T-helper 1 cell treated with Interleukin-12 subunit alpha and Interleukin-12 subunit beta and Interleukin-4 antibody, amounts not matched to agents 30 μg/mL and 1 μg/mL, for 36 hours (primary cell): Measurements from ENCODE around the gene LILRB5.
A peak's percentile ranks its signal among the peaks of the same experiment; 100 is the strongest.

ENCODE experiments used
- H3K27ac Mint-ChIP-seq: one replicate; pipeline ENCODE4 v1.8.0; 2021; ENCODE audit warnings: mild to moderate bottlenecking, mixed read lengths
- H3K27me3 Mint-ChIP-seq: one replicate; pipeline ENCODE4 v1.8.0; 2021; ENCODE audit warnings: low read depth, mixed read lengths
- H3K36me3 Mint-ChIP-seq: one replicate; pipeline ENCODE4 v1.8.0; 2021; ENCODE audit warnings: low read depth, mixed read lengths
- H3K4me1 Mint-ChIP-seq: one replicate; pipeline ENCODE4 v1.8.0; 2021; ENCODE audit warnings: low read depth, mixed read lengths
- H3K4me3 Mint-ChIP-seq: one replicate; pipeline ENCODE4 v1.8.0; 2021; ENCODE audit warnings: mild to moderate bottlenecking, moderate library complexity, mixed read lengths
- H3K9me3 Mint-ChIP-seq: one replicate; pipeline ENCODE4 v1.8.0; 2021; ENCODE audit warnings: mixed read lengths

Gene LILRB5

GRCh38 chr19:54206030-54206830 is 50.8 kb downstream of the LILRB5 start:
- no peaks in the 10 kb centered on the region for H3K27me3 Mint-ChIP-seq
- H3K4me1 Mint-ChIP-seq = peaks cover 67% of the 10 kb centered on the region
- H3K9me3 Mint-ChIP-seq = no peaks in the 10 kb centered on the region
- peak overlapping the region; percentile 65 for H3K4me3 Mint-ChIP-seq
- H3K27ac Mint-ChIP-seq = no peak overlapping the region
- H3K36me3 Mint-ChIP-seq = peaks cover 73% of the 10 kb centered on the region

DNA sequence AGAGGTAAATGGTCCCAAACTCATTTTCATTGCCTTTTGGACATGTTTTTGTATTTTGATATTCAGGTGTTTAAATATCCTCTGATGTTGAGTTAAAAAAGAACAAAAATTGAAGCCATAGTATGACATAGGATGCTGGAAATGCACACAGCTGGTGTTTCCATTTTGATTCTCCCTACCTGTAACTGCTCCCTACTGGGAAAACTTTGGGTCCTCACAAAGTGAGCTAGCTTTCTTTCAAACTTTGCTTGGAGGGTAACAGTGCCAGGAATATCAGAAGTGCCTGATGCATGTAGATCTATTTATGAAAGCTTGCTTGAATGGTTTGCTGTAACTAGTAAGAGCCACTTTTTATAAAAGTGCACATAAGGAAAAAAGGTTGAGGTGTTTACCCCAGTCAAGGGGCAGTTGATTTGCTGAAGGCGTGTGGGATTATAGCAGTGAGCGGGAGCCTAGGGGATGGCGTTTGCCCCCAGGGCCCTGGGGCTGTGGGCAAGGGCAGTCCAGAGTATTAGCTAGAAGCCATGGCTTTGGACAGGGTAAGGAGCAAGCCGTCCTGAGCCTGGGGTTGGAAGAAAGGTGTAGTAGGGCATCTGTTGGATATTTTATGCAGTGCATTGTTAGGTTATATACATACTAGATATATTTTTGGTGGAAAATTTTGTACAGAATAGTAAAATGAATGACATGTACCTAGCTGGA is 52.2 kb downstream of the LILRB5 start:
- Mint-ChIP-seq H3K27me3 (no peaks in the 10 kb centered on the region), H3K4me1 (peaks cover 55% of the 10 kb centered on the region), H3K27ac (peak overlapping the region; percentile 1), H3K36me3 (peaks cover 70% of the 10 kb centered on the region), H3K4me3 (peak overlapping the region; percentile 2), H3K9me3 (no peaks in the 10 kb centered on the region)

DNA sequence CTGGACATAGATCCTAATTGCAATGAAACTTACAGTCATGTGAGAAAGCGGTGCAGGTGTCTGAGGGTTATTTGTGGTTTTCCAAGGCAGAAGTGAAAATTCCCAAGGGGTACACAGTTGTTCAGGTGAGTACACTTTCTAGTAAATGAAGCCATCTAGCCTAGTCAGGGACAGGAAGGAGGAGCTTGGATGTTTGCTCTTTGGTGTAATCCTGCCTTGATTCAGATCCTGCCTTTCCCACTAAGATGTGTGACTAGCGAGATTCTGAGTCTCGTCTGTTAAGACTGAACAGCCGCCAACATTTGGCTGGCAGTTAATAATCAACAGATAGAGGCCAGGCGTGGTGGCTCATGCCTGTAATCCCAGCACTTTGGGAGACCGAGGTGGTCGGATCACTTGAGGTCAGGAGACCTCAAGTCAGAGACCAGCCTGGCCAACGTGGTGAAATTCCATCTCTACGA is 53.9 kb downstream of the LILRB5 start:
- Mint-ChIP-seq H3K27ac (no peak overlapping the region), H3K4me3 (peak overlapping the region; percentile 97), H3K4me1 (peaks cover 54% of the 10 kb centered on the region), H3K9me3 (no peaks in the 10 kb centered on the region), H3K36me3 (peaks cover 65% of the 10 kb centered on the region), H3K27me3 (no peaks in the 10 kb centered on the region)

- Mint-ChIP-seq H3K9me3 (no peaks in the 10 kb centered on the region), H3K27ac (peak overlapping the region; percentile 49), H3K4me1 (peaks cover 43% of the 10 kb centered on the region), H3K36me3 (peaks cover 53% of the 10 kb centered on the region), H3K4me3 (peak overlapping the region; percentile 97), H3K27me3 (no peaks in the 10 kb centered on the region)
Observed at GRCh38 chr19:54201980-54202379, 55.1 kb downstream of the LILRB5 start.

- Mint-ChIP-seq H3K9me3 (no peaks in the 10 kb centered on the region), H3K4me3 (peak overlapping the region; percentile 97), H3K36me3 (peaks cover 46% of the 10 kb centered on the region), H3K27ac (peak overlapping the region; percentile 95), H3K4me1 (peaks cover 41% of the 10 kb centered on the region), H3K27me3 (no peaks in the 10 kb centered on the region)
Observed at GRCh38 chr19:54201172-54201701, 55.8 kb downstream of the LILRB5 start.
